H1 (cell line): ENCODE measurements around the gene TMED5. TPM values are rescaled to one million over a fixed set of nuclear protein-coding genes. Genes with fewer than 3 reads are reported as not detected.

Experiments used
- NRF1 ChIP-seq: IDR thresholded peaks from 2 replicates; pipeline ENCODE4 v1.6.1; 2011; ENCODE audit warnings: mild to moderate bottlenecking, low read depth, low read length, improper control_type of control experiment
- polyA plus RNA-seq, 7 experiments: library from polyadenylated mRNA; depleted of rRNA in 3 of 7; stranded (reverse) in 5 of 7; unstranded in 2 of 7; fragments of >200 nt in 5 of 7; fragments of 200-250 nt in 2 of 7; gene quantifications; 1 replicate in 5 of 7; 2 replicates in 1 of 7; 4 replicates in 1 of 7; pipeline versions ENCODE4 v1.2.1 to v1.2.3, GENCODE V29; 2011 to 2013; ENCODE audit warnings: missing spikeins in 2 of 7, mixed read lengths in 2 of 7
- total RNA-seq: library from RNA; stranded (reverse); fragmentation: NEBNext Ultra II Directional; extraction: Animal tissue kit (Norgen Biotek cat#: 25700); gene quantifications from 2 replicates; pipeline ENCODE4 v1.2.1, GENCODE V29; 2021
- TF ChIP-seq, protein P1 (sequence below): fragments of 300-600 bp; sonication (generic); IDR thresholded peaks from 2 replicates; pipeline ENCODE4 v1.7.1; 2012; ENCODE audit warnings: low read length, moderate library complexity, mild to moderate bottlenecking, inconsistent platforms; ENCODE audit not compliant: insufficient replicate concordance

TMED5 gene
- total and polyA plus RNA-seq, 2 of the 8 experiments (the other 6 are each of a cell fraction or from before 2014, with no cell fraction given): 14.8 to 32.8 TPM

- TF ChIP-seq NRF1: no peak
- TF ChIP-seq, protein P1, sequence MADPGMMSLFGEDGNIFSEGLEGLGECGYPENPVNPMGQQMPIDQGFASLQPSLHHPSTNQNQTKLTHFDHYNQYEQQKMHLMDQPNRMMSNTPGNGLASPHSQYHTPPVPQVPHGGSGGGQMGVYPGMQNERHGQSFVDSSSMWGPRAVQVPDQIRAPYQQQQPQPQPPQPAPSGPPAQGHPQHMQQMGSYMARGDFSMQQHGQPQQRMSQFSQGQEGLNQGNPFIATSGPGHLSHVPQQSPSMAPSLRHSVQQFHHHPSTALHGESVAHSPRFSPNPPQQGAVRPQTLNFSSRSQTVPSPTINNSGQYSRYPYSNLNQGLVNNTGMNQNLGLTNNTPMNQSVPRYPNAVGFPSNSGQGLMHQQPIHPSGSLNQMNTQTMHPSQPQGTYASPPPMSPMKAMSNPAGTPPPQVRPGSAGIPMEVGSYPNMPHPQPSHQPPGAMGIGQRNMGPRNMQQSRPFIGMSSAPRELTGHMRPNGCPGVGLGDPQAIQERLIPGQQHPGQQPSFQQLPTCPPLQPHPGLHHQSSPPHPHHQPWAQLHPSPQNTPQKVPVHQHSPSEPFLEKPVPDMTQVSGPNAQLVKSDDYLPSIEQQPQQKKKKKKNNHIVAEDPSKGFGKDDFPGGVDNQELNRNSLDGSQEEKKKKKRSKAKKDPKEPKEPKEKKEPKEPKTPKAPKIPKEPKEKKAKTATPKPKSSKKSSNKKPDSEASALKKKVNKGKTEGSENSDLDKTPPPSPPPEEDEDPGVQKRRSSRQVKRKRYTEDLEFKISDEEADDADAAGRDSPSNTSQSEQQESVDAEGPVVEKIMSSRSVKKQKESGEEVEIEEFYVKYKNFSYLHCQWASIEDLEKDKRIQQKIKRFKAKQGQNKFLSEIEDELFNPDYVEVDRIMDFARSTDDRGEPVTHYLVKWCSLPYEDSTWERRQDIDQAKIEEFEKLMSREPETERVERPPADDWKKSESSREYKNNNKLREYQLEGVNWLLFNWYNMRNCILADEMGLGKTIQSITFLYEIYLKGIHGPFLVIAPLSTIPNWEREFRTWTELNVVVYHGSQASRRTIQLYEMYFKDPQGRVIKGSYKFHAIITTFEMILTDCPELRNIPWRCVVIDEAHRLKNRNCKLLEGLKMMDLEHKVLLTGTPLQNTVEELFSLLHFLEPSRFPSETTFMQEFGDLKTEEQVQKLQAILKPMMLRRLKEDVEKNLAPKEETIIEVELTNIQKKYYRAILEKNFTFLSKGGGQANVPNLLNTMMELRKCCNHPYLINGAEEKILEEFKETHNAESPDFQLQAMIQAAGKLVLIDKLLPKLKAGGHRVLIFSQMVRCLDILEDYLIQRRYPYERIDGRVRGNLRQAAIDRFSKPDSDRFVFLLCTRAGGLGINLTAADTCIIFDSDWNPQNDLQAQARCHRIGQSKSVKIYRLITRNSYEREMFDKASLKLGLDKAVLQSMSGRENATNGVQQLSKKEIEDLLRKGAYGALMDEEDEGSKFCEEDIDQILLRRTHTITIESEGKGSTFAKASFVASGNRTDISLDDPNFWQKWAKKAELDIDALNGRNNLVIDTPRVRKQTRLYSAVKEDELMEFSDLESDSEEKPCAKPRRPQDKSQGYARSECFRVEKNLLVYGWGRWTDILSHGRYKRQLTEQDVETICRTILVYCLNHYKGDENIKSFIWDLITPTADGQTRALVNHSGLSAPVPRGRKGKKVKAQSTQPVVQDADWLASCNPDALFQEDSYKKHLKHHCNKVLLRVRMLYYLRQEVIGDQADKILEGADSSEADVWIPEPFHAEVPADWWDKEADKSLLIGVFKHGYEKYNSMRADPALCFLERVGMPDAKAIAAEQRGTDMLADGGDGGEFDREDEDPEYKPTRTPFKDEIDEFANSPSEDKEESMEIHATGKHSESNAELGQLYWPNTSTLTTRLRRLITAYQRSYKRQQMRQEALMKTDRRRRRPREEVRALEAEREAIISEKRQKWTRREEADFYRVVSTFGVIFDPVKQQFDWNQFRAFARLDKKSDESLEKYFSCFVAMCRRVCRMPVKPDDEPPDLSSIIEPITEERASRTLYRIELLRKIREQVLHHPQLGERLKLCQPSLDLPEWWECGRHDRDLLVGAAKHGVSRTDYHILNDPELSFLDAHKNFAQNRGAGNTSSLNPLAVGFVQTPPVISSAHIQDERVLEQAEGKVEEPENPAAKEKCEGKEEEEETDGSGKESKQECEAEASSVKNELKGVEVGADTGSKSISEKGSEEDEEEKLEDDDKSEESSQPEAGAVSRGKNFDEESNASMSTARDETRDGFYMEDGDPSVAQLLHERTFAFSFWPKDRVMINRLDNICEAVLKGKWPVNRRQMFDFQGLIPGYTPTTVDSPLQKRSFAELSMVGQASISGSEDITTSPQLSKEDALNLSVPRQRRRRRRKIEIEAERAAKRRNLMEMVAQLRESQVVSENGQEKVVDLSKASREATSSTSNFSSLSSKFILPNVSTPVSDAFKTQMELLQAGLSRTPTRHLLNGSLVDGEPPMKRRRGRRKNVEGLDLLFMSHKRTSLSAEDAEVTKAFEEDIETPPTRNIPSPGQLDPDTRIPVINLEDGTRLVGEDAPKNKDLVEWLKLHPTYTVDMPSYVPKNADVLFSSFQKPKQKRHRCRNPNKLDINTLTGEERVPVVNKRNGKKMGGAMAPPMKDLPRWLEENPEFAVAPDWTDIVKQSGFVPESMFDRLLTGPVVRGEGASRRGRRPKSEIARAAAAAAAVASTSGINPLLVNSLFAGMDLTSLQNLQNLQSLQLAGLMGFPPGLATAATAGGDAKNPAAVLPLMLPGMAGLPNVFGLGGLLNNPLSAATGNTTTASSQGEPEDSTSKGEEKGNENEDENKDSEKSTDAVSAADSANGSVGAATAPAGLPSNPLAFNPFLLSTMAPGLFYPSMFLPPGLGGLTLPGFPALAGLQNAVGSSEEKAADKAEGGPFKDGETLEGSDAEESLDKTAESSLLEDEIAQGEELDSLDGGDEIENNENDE: no peak
These were observed 71.9 kb downstream of the TMED5 start (continued) for GRCh38 chr1:93108335-93108734.
